PC-9 (cell line): Measurements from ENCODE around the gene UTP4. TPM values are rescaled to one million over a fixed set of nuclear protein-coding genes. Genes with fewer than 3 reads are reported as not detected.
A peak's percentile ranks its signal among the peaks of the same experiment; 100 is the strongest.
"Not testable (repeated sequence)": the region's sequence is repeated elsewhere in the genome, so short reads cannot be mapped to it uniquely, and the experiment has no call there.

Experiments
- BruUV-seq: library from RNA; stranded (reverse); fragments of 400-500 nt; replicated peaks from 2 replicates; lab custom pipeline; 2021; lab: Mats Ljungman, UMichigan
- CTCF ChIA-PET: fragments of 300-600 bp; sonication (Branson Sonifier 250); formaldehyde crosslinking; loops from one replicate; lab custom pipeline; 2022; ENCODE audit warnings: antibody characterized with exemption; lab: Charles Lee
- POLR2A ChIA-PET: fragments of 300-600 bp; sonication (Branson Sonifier 250); formaldehyde crosslinking; loops from one replicate; lab custom pipeline; 2022; ENCODE audit warnings: antibody characterized with exemption; ENCODE audit not compliant: unreplicated experiment; lab: Charles Lee
- DNase-seq, 2 experiments: peaks; one replicate each; pipeline versions ENCODE4 v3.0.0 to v3.0.0-alpha.2; 2015 to 2022; ENCODE audit warnings: mixed read lengths in 1 of 2
- H2AFZ ChIP-seq: fragments of 200-600 bp; sonication (generic); 2 replicates; pipeline ENCODE4 v1.8.1; 2017; ENCODE audit warnings: antibody characterized with exemption
- H3F3A ChIP-seq: fragments of 200-600 bp; sonication (generic); 2 replicates; pipeline ENCODE4 v1.8.1; 2017; ENCODE audit warnings: antibody characterized with exemption, mild to moderate bottlenecking, low read depth; ENCODE audit not compliant: insufficient read depth
- H3K27ac ChIP-seq: fragments of 200-600 bp; sonication (generic); 2 replicates; pipeline ENCODE4 v1.6.1; 2016; ENCODE audit warnings: mixed run types
- H3K27me3 ChIP-seq: fragments of 200-600 bp; sonication (generic); 2 replicates; pipeline ENCODE4 v1.6.1; 2016; ENCODE audit warnings: low read depth, mixed run types; ENCODE audit not compliant: insufficient read depth
- H3K36me3 ChIP-seq: fragments of 200-600 bp; sonication (generic); 2 replicates; pipeline ENCODE4 v1.6.1; 2016; ENCODE audit warnings: low read depth, mixed run types
- H3K4me1 ChIP-seq: fragments of 200-600 bp; sonication (generic); replicated peaks from 2 replicates; pipeline ENCODE4 v1.6.1; 2016; ENCODE audit warnings: mixed run types; ENCODE audit not compliant: insufficient read depth
- H3K4me2 ChIP-seq: fragments of 200-600 bp; sonication (generic); 2 replicates; pipeline ENCODE4 v1.6.1; 2017; ENCODE audit warnings: mixed run types
- H3K4me3 ChIP-seq: fragments of 200-600 bp; sonication (generic); 2 replicates; pipeline ENCODE4 v1.6.1; 2016; ENCODE audit warnings: mixed run types
- H3K79me2 ChIP-seq: fragments of 200-600 bp; sonication (generic); 2 replicates; pipeline ENCODE4 v1.6.1; 2017; ENCODE audit warnings: low read depth, mixed run types
- H3K9me2 ChIP-seq: fragments of 200-600 bp; sonication (generic); 2 replicates; pipeline ENCODE4 v1.8.1; 2017; ENCODE audit warnings: mild to moderate bottlenecking; ENCODE audit not compliant: insufficient read depth
- H3K9me3 ChIP-seq: fragments of 200-600 bp; sonication (generic); 2 replicates; pipeline ENCODE4 v1.8.1; 2016; ENCODE audit warnings: low read depth; ENCODE audit not compliant: insufficient read depth
- H4K20me1 ChIP-seq: fragments of 200-600 bp; sonication (generic); 2 replicates; pipeline ENCODE4 v1.8.1; 2017; ENCODE audit not compliant: insufficient read depth
- CTCF ChIP-seq: fragments of 200-600 bp; sonication (generic); conservative IDR thresholded peaks from 2 replicates; pipeline ENCODE4 v1.6.1; 2017; ENCODE audit warnings: mixed run types, antibody characterized with exemption, mild to moderate bottlenecking, moderate library complexity
- EZH2 ChIP-seq: fragments of 200-600 bp; sonication (generic); IDR thresholded peaks from 2 replicates; pipeline ENCODE4 v1.8.0; 2017; ENCODE audit warnings: antibody characterized with exemption, low read depth
- intact Hi-C: fragments of 100-400 bp; cut with micrococcal nuclease; formaldehyde crosslinking; loops from one replicate; pipeline ENCODE4 v1.10.0; 2022; ENCODE audit not compliant: unreplicated experiment
- total RNA-seq: library from RNA; stranded (reverse); gene quantifications from 2 replicates; pipeline ENCODE4 v1.2.3, GENCODE V29; 2021

Gene UTP4
- total RNA-seq, 1 experiment from 2014 or later: 45.9 TPM

- H3K36me3 ChIP-seq: peaks cover 3% of the 10 kb centered on the region; the same call in 1 of the 2 replicates
- no TSS peak for BruUV-seq
- H3F3A ChIP-seq: peaks cover 37% of the 10 kb centered on the region; the same call in 1 of the 2 replicates
- H3K27ac ChIP-seq: no peak overlapping the region
- H3K4me1 ChIP-seq: no peaks in the 10 kb centered on the region
- TF ChIP-seq EZH2: no peak
- TF ChIP-seq CTCF: no peak
- no peaks in the 10 kb centered on the region for H3K9me3 ChIP-seq
- no peak for DNase-seq
- no peak overlapping the region for H3K4me2 ChIP-seq
- ChIA-PET CTCF (no interaction called here), POLR2A (no interaction called here)
- H4K20me1 ChIP-seq: 0 out of 2 replicates have a peak, but pooled peaks cover 11% of the 10 kb centered on the region
- H3K9me2 ChIP-seq: no peaks in the 10 kb centered on the region
- H2AFZ ChIP-seq: no peak overlapping the region
- H3K79me2 ChIP-seq: peaks cover 10% of the 10 kb centered on the region; the same call in 1 of the 2 replicates
- H3K27me3 ChIP-seq: no peaks in the 10 kb centered on the region
- no peak overlapping the region for H3K4me3 ChIP-seq
- intact Hi-C loops: no loop called here
Observed at GRCh38 chr16:69119536-69119935, 12.9 kb upstream of the UTP4 start.

GRCh38 chr16:69120096-69120664 is 12.3 kb upstream of the UTP4 start:
- H3K79me2 ChIP-seq: peaks cover 10% of the 10 kb centered on the region; the same call in 1 of the 2 replicates
- no peaks in the 10 kb centered on the region for H3K9me2 ChIP-seq
- DNase-seq: no peak
- no peak overlapping the region for H3K27ac ChIP-seq
- intact Hi-C loops: loop anchor here (5.0 kb wide), 1 partner anchor 418 kb away; no protein-coding TSS in a partner anchor
- CTCF ChIA-PET: no interaction called here
- H4K20me1 ChIP-seq: 0 out of 2 replicates have a peak, but pooled peaks cover 14% of the 10 kb centered on the region
- H3K4me2 ChIP-seq: no peak overlapping the region
- peaks cover 44% of the 10 kb centered on the region for H3F3A ChIP-seq
- no peaks in the 10 kb centered on the region for H3K27me3 ChIP-seq
- H2AFZ ChIP-seq: no peak overlapping the region
- no peaks in the 10 kb centered on the region for H3K9me3 ChIP-seq
- POLR2A ChIA-PET: interaction anchor here (0.7 kb wide), 1 partner anchor 276 kb away, joined by 3 read pairs; no protein-coding TSS in a partner anchor
- peaks cover 3% of the 10 kb centered on the region; the same call in 1 of the 2 replicates for H3K36me3 ChIP-seq
- H3K4me1 ChIP-seq: no peaks in the 10 kb centered on the region
- no peak overlapping the region for H3K4me3 ChIP-seq
- TF ChIP-seq EZH2: no peak
- BruUV-seq: no TSS peak

GRCh38 chr16:69123910-69124309 is 8.5 kb upstream of the UTP4 start:
- Histone ChIP-seq H3K27ac (no peak overlapping the region), H3K9me2 (no peaks in the 10 kb centered on the region), H3K27me3 (no peaks in the 10 kb centered on the region), H3K4me1 (no peaks in the 10 kb centered on the region), H3F3A (peaks cover 33% of the 10 kb centered on the region), H3K36me3 (peaks cover 6% of the 10 kb centered on the region; the same call in 1 of the 2 replicates), H4K20me1 (peaks cover 23% of the 10 kb centered on the region; the same call in 1 of the 2 replicates), H3K79me2 (peaks cover 33% of the 10 kb centered on the region), H2AFZ (no peak overlapping the region), H3K4me3 (no peak overlapping the region), H3K4me2 (no peak overlapping the region), H3K9me3 (no peaks in the 10 kb centered on the region)
- intact Hi-C loops: loop anchor here (1.0 to 5.0 kb wide), 4 partner anchors 222 to 596 kb away; no protein-coding TSS in a partner anchor
- BruUV-seq: no TSS peak
- TF ChIP-seq CTCF: peak; percentile 87
- no peak for TF ChIP-seq EZH2
- ChIA-PET POLR2A (no interaction called here), CTCF (interaction anchor here (0.7 to 1.4 kb wide), 5 partner anchors 51 to 596 kb away, joined by 3 to 8 read pairs (median 5); no protein-coding TSS in a partner anchor)
- DNase-seq: peak; percentile 47 to 62

- H3K9me2 ChIP-seq, H3K4me1 ChIP-seq, DNase-seq, H3K4me2 ChIP-seq, H3K36me3 ChIP-seq, H3K4me3 ChIP-seq, H3K27me3 ChIP-seq, BruUV-seq, H3K9me3 ChIP-seq, H3K27ac ChIP-seq, H2AFZ ChIP-seq, POLR2A ChIA-PET: not testable (repeated sequence)
- intact Hi-C loops: loop anchor here (1.0 to 5.0 kb wide), 4 partner anchors 222 to 596 kb away; no protein-coding TSS in a partner anchor
- peaks cover 35% of the 10 kb centered on the region for H3F3A ChIP-seq
- CTCF ChIA-PET: interaction anchor here (1.1 to 1.4 kb wide), 2 partner anchors 534 to 596 kb away, joined by 6 to 8 read pairs; no protein-coding TSS in a partner anchor
- peaks cover 24% of the 10 kb centered on the region for H4K20me1 ChIP-seq
- peaks cover 38% of the 10 kb centered on the region for H3K79me2 ChIP-seq
Observed at GRCh38 chr16:69124406-69124805, 8.0 kb upstream of the UTP4 start.

- intact Hi-C loops: loop anchor here (1.0 to 5.0 kb wide), 4 partner anchors 223 to 597 kb away; no protein-coding TSS in a partner anchor
- H3K27ac ChIP-seq, H3K9me3 ChIP-seq, H3K4me1 ChIP-seq, DNase-seq, CTCF ChIA-PET, H2AFZ ChIP-seq, POLR2A ChIA-PET, BruUV-seq, H3K27me3 ChIP-seq, H3K4me2 ChIP-seq, H3K36me3 ChIP-seq, H3K9me2 ChIP-seq, H3K4me3 ChIP-seq: not testable (repeated sequence)
- Histone ChIP-seq H3K79me2 (peaks cover 43% of the 10 kb centered on the region), H3F3A (peaks cover 40% of the 10 kb centered on the region), H4K20me1 (peaks cover 27% of the 10 kb centered on the region)
Observed at GRCh38 chr16:69124961-69125360, 7.5 kb upstream of the UTP4 start.
